Measurements from ENCODE around the gene IKBIP.
"Not testable (repeated sequence)": the region's sequence is repeated elsewhere in the genome, so short reads cannot be mapped to it uniquely, and the experiment has no call there.

Gene IKBIP

DNA sequence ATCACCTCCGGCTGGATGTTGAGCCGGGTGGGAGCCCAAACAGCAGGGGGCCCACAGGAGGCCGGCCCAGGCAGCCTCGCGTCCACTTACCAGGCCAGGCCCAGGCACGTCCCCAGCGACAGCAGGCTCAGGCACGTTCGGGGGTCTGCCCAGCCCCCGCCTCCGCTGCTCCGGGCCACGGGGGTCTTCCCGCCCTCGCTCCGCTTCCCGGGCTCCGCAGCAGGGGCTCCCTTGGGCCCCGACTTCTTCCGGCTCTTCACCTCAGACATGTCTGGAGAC lies 216 bp downstream of the IKBIP start:
- Histone ChIP-seq H3K4me3 (peak overlapping the region; percentile 95), H3K27ac (peak overlapping the region; percentile 30; the same call in 1 of the 2 replicates), H3K36me3 (ENCODE audit: insufficient read depth, low read length) (peaks cover 10% of the 10 kb centered on the region), H3K9me3 (ENCODE audit: low read depth, low read length) (no peaks in the 10 kb centered on the region), H3K9ac (ENCODE audit: insufficient read length) (peak overlapping the region; percentile 81)
- 0 out of 2 replicates have a peak, but pooled peaks have one; percentile 8 for TF ChIP-seq POLR2AphosphoS5 (IDR thresholded peaks at IDR 0.05; ENCODE audit: borderline replicate concordance, low read depth, low read length)
- TF ChIP-seq FOXP2 (optimal IDR thresholded peaks at IDR 0.05; ENCODE audit: control extremely low read depth, extremely low read length, insufficient read depth): no peak
- DNase-seq (ENCODE audit: low read depth, low spot score): no peak

DNA sequence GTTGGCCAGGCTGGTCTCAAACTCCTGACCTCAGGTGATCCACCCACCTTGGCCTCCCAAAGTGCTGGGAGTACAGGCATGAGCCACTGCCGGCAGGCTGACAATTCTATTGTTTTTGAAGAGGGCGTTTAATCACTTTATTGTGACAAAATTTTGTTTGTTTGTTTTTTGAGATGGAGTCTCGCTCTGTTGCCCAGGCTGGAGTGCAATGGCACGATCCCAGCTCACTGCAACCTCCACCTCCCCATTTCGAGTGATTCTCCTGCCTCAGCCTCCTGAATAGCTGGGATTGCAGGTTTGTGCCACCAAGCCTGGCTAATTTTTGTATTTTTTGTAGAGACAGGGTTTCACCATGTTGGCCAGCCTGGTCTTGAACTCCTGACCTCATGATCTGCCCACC lies 1.8 kb downstream of the IKBIP start:
- H3K36me3 ChIP-seq (ENCODE audit: insufficient read depth, low read length); H3K9ac ChIP-seq (ENCODE audit: insufficient read length); H3K9me3 ChIP-seq (ENCODE audit: low read depth, low read length); H3K27ac ChIP-seq; H3K4me3 ChIP-seq; DNase-seq (ENCODE audit: low read depth, low spot score): not testable (repeated sequence)

DNA sequence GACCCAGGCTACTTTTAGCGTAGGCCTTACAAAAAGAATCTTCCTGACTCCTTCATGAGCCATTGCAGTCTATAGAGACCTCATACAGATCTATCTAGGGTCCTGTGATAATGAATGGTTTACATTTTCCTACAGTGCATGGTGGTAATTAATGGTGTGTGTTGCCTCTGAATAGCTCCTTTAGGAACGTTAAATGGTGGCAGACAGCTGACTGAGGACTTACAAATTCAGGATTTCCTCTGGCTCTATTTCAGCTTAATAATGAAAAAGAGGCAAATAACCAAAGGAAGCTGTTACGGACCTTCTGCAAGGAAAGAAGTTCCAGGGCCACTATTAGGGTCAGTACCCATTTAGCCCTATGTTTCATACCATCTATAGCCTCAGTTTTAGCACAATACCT lies 5.1 kb downstream of the IKBIP start:
- no peak for DNase-seq (ENCODE audit: low read depth, low spot score)
- Histone ChIP-seq H3K36me3 (ENCODE audit: insufficient read depth, low read length) (no peaks in the 10 kb centered on the region), H3K27ac (no peak overlapping the region), H3K9me3 (ENCODE audit: low read depth, low read length) (no peaks in the 10 kb centered on the region), H3K9ac (ENCODE audit: insufficient read length) (no peak overlapping the region), H3K4me3 (no peak overlapping the region)
- TF ChIP-seq EZH2 (IDR thresholded peaks at IDR 0.05) (no peak), FOXP2 (optimal IDR thresholded peaks at IDR 0.05; ENCODE audit: control extremely low read depth, extremely low read length, insufficient read depth) (no peak), POLR2AphosphoS5 (IDR thresholded peaks at IDR 0.05; ENCODE audit: borderline replicate concordance, low read depth, low read length) (no peak)

DNA sequence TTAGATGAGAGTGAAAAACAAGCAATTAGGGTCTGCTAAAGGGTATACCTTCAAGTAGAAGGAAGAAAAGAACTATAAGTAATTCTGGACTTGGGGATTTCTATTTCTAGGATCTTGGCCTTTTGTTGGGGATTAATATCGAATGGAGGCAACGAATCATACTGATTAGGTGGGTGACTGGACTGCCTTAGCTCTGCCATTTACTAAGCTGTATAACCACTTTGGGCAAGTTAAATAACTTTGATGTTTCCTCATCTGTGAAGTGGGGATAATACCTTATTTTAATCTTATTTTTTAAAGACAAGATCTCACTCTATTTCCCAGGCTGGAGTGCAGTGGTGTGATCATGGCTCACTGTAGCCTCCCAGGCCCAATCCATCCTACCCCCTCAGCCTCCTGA lies 6.6 kb downstream of the IKBIP start:
- no peaks in the 10 kb centered on the region for H3K9me3 ChIP-seq (ENCODE audit: low read depth, low read length)
- no peak overlapping the region for H3K9ac ChIP-seq (ENCODE audit: insufficient read length)
- TF ChIP-seq POLR2AphosphoS5 (IDR thresholded peaks at IDR 0.05; ENCODE audit: borderline replicate concordance, low read depth, low read length) (no peak), EZH2 (IDR thresholded peaks at IDR 0.05) (no peak), FOXP2 (optimal IDR thresholded peaks at IDR 0.05; ENCODE audit: control extremely low read depth, extremely low read length, insufficient read depth) (no peak)
- no peak overlapping the region for H3K4me3 ChIP-seq
- no peak for DNase-seq (ENCODE audit: low read depth, low spot score)
- peaks cover under 1% of the 10 kb centered on the region; the same call in 1 of the 2 replicates for H3K36me3 ChIP-seq (ENCODE audit: insufficient read depth, low read length)
- H3K27ac ChIP-seq: no peak overlapping the region

DNA sequence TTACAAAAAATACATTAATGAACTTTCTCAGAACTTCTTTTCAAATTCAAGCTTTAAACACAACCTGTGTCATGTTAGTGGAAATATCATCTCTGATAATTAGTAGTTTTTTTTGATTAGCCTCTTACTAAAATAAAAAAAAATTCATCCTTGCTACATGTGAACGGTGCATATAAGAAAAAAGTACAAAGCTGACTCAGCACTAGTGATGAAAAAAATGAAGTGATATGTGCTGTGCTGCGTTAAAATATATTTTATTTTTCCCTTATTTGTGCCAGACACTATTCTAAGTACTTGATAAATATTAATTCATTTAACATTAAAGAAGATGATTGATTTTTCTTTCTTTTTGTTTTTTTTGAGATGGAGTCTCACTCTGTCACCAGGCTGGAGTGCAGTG lies 7.5 kb downstream of the IKBIP start:
- Histone ChIP-seq H3K9ac (ENCODE audit: insufficient read length) (no peak overlapping the region), H3K36me3 (ENCODE audit: insufficient read depth, low read length) (peaks cover 4% of the 10 kb centered on the region; the same call in 1 of the 2 replicates), H3K27ac (no peak overlapping the region), H3K9me3 (ENCODE audit: low read depth, low read length) (no peaks in the 10 kb centered on the region), H3K4me3 (no peak overlapping the region)
- TF ChIP-seq FOXP2 (optimal IDR thresholded peaks at IDR 0.05; ENCODE audit: control extremely low read depth, extremely low read length, insufficient read depth) (no peak), EZH2 (IDR thresholded peaks at IDR 0.05) (no peak), POLR2AphosphoS5 (IDR thresholded peaks at IDR 0.05; ENCODE audit: borderline replicate concordance, low read depth, low read length) (no peak)
- DNase-seq (ENCODE audit: low read depth, low spot score): no peak

DNA sequence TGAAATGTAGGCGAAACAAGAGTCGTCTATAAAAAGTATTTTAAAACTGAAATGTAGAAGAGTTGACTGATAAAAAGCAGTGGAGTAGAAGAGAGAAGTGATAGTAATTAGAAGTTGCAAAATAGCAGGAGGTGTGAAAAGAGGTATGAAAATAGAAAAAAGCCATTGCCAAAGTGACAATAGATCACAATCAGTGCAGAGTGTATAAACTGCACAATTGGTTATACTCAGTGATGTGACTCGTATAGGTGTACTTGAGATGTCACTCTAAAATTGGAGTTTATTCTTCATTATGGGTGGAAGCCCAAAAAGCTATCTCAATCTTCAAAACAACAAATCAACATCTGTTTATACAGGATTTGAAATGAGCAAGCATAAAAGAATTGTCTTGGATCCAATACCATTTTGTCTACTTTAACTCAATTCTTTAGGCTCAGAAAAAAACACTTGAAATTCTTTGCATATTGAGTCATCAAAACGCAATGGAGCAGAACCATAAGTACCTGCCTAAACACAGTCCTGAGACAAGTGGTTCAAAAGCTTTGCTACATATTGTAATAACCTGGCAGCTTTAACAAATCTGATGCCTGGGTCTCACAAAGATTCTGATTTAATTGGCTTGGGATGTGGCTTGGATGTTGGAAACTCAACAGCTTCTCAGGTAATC lies 8.8 kb downstream of the IKBIP start:
- H3K4me3 ChIP-seq: no peak overlapping the region

DNA sequence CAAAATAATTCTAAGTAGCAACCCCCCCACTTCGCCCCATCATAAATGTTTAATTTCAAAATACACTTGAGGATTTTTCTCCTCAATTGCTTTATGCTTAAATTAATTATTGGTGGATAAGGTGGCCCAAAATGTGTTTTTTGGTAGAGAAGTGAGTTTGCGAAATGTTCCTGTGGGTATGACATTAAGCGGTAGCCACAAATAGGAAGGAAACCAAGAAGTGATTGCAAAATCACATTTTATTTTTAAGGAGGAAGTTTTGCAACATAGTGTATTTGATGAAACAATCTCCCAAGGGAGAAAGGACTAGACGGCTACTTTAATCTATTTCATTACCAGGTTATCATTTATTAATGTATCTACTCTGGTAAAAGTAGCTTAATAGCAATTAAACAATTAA lies 25.6 kb downstream of the IKBIP start:
- no peak for TF ChIP-seq EZH2 (IDR thresholded peaks at IDR 0.05)
- TF ChIP-seq POLR2AphosphoS5 (IDR thresholded peaks at IDR 0.05; ENCODE audit: borderline replicate concordance, low read depth, low read length): no peak; the same call in 1 of the 2 replicates
- no peak for TF ChIP-seq FOXP2 (optimal IDR thresholded peaks at IDR 0.05; ENCODE audit: control extremely low read depth, extremely low read length, insufficient read depth)
- Histone ChIP-seq H3K9me3 (ENCODE audit: low read depth, low read length) (no peaks in the 10 kb centered on the region), H3K27ac (no peak overlapping the region; the same call in 1 of the 2 replicates), H3K4me3 (no peak overlapping the region), H3K36me3 (ENCODE audit: insufficient read depth, low read length) (0 out of 2 replicates have a peak, but pooled peaks cover 3% of the 10 kb centered on the region), H3K9ac (ENCODE audit: insufficient read length) (no peak overlapping the region)
- peak; percentile 76 for DNase-seq (ENCODE audit: low read depth, low spot score)

More for the DNA sequence above, 8.8 kb downstream of the IKBIP start:
- DNase-seq (ENCODE audit: low read depth, low spot score): no peak
- no peak overlapping the region for H3K27ac ChIP-seq
- H3K36me3 ChIP-seq (ENCODE audit: insufficient read depth, low read length): peaks cover 4% of the 10 kb centered on the region; the same call in 1 of the 2 replicates
- no peaks in the 10 kb centered on the region for H3K9me3 ChIP-seq (ENCODE audit: low read depth, low read length)
- TF ChIP-seq FOXP2 (optimal IDR thresholded peaks at IDR 0.05; ENCODE audit: control extremely low read depth, extremely low read length, insufficient read depth) (no peak), EZH2 (IDR thresholded peaks at IDR 0.05) (no peak), POLR2AphosphoS5 (IDR thresholded peaks at IDR 0.05; ENCODE audit: borderline replicate concordance, low read depth, low read length) (no peak)
- H3K9ac ChIP-seq (ENCODE audit: insufficient read length): no peak overlapping the region

DNA sequence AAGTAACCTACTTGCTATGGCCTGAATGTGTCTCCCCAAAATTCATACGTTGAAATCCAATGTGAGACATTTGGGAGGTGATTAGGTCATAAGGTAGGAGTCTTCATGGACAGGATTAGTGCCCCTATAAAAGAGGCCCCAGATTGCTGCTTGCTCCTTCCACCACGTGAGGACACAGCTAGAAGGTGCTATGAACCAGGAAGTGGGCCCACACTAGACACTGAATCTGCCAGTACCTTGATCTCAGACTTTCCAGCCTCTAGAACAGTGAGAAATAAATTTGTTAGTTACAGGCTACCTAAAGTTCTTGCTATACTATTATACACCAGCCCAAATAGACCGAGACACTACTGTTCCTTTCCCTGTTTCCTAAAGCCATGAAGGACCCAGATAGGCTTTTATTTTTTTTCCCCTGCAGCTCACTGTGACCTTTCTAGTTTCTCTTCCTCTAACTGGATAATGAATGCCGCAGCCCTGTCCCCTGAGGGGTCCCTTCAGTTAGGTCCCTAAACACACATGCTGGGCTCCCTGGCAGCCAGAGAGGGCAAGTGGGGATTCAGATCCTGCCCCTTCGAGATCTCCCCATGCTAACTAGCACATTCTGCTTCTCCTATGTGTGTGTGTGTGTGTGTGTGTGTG lies 31.8 kb downstream of the IKBIP start:
- DNase-seq (ENCODE audit: low read depth, low spot score): no peak

More for the DNA sequence above, 31.8 kb downstream of the IKBIP start:
- Histone ChIP-seq H3K9ac (ENCODE audit: insufficient read length) (no peak overlapping the region), H3K27ac (no peak overlapping the region), H3K4me3 (no peak overlapping the region), H3K36me3 (ENCODE audit: insufficient read depth, low read length) (0 out of 2 replicates have a peak, but pooled peaks cover 3% of the 10 kb centered on the region), H3K9me3 (ENCODE audit: low read depth, low read length) (no peaks in the 10 kb centered on the region)
- TF ChIP-seq FOXP2 (optimal IDR thresholded peaks at IDR 0.05; ENCODE audit: control extremely low read depth, extremely low read length, insufficient read depth) (no peak), EZH2 (IDR thresholded peaks at IDR 0.05) (no peak), POLR2AphosphoS5 (IDR thresholded peaks at IDR 0.05; ENCODE audit: borderline replicate concordance, low read depth, low read length) (no peak)

All from SK-N-MC (cell line).